ENCODE data around the gene HLA-B.

GRCh38 chr6:31378062-31378720 is 21.2 kb upstream of the HLA-B start:
- TF ChIP-seq, protein P1, sequence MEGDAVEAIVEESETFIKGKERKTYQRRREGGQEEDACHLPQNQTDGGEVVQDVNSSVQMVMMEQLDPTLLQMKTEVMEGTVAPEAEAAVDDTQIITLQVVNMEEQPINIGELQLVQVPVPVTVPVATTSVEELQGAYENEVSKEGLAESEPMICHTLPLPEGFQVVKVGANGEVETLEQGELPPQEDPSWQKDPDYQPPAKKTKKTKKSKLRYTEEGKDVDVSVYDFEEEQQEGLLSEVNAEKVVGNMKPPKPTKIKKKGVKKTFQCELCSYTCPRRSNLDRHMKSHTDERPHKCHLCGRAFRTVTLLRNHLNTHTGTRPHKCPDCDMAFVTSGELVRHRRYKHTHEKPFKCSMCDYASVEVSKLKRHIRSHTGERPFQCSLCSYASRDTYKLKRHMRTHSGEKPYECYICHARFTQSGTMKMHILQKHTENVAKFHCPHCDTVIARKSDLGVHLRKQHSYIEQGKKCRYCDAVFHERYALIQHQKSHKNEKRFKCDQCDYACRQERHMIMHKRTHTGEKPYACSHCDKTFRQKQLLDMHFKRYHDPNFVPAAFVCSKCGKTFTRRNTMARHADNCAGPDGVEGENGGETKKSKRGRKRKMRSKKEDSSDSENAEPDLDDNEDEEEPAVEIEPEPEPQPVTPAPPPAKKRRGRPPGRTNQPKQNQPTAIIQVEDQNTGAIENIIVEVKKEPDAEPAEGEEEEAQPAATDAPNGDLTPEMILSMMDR (IDR thresholded peaks at IDR 0.05): no peak
- TF ChIP-seq POLR2A (IDR thresholded peaks at IDR 0.05): no peak
- no peak for TF ChIP-seq POLR2AphosphoS5 (IDR thresholded peaks at IDR 0.05)
- TF ChIP-seq EP300 (IDR thresholded peaks at IDR 0.05): no peak

Measured in suprapubic skin (tissue), 4 donors.